IMR-90 (cell line): ENCODE measurements around the gene PTTG1IP2. TPM values are rescaled to one million over a fixed set of nuclear protein-coding genes. Genes with fewer than 3 reads are reported as not detected.

Source experiments
- ATAC-seq: fragments of 200-7000 bp; cut with Tn5 transposase; 2 replicates; pipeline ENCODE4 v1.9.1; 2020; ENCODE audit warnings: low read depth, mild to moderate bottlenecking, moderate library complexity
- BruUV-seq: library from RNA; stranded (reverse); fragments of 400-500 nt; replicated peaks from 2 replicates; lab custom pipeline; 2021; lab: Mats Ljungman, UMichigan
- CTCF ChIA-PET: fragments of 300-600 bp; formaldehyde crosslinking; extraction: SDS; loops from one replicate; lab custom pipeline; 2021; ENCODE audit warnings: antibody characterized with exemption; lab: Yijun Ruan, JAX
- POLR2A ChIA-PET: fragments of 300-600 bp; sonication (Branson Sonifier 250); formaldehyde crosslinking; loops from one replicate; lab custom pipeline; 2022; ENCODE audit warnings: antibody characterized with exemption; ENCODE audit not compliant: unreplicated experiment; lab: Charles Lee
- DNase-seq: peaks from one replicate; pipeline ENCODE4 v3.0.0; 2013
- H2AFZ ChIP-seq: replicated peaks from 2 replicates; pipeline ENCODE3; 2013; ENCODE audit warnings: low read length, mild to moderate bottlenecking; ENCODE audit not compliant: poor library complexity
- H2AK5ac ChIP-seq: 2 replicates; pipeline ENCODE4 v1.6.1; 2013; ENCODE audit warnings: low read depth, low read length, inconsistent platforms
- H2AK9ac ChIP-seq: replicated peaks from 2 replicates; pipeline ENCODE3; 2013; ENCODE audit warnings: mild to moderate bottlenecking, low read depth, low read length, moderate library complexity; ENCODE audit not compliant: poor library complexity
- H2BK120ac ChIP-seq: 2 replicates; pipeline ENCODE4 v1.6.1; 2013; ENCODE audit warnings: low read depth, low read length, inconsistent platforms
- H2BK15ac ChIP-seq: 3 replicates; pipeline ENCODE4 v1.6.1; 2013; ENCODE audit warnings: low read depth, low read length, inconsistent platforms
- H2BK20ac ChIP-seq: 2 replicates; pipeline ENCODE4 v1.6.1; 2013; ENCODE audit warnings: low read depth, mild to moderate bottlenecking, inconsistent platforms, low read length, moderate library complexity
- H2BK5ac ChIP-seq: 2 replicates; pipeline ENCODE4 v1.6.1; 2013; ENCODE audit warnings: mild to moderate bottlenecking, low read depth, low read length, inconsistent platforms; ENCODE audit not compliant: poor library complexity, severe bottlenecking
- H3K14ac ChIP-seq: replicated peaks from 2 replicates; pipeline ENCODE4 v1.6.1; 2013; ENCODE audit warnings: low read depth, low read length, inconsistent platforms
- H3K18ac ChIP-seq: 2 replicates; pipeline ENCODE4 v1.6.1; 2013; ENCODE audit warnings: low read depth, low read length, control low read depth
- H3K23ac ChIP-seq: 2 replicates; pipeline ENCODE4 v1.6.1; 2013; ENCODE audit warnings: low read depth, low read length, inconsistent platforms
- H3K27ac ChIP-seq: 2 replicates; pipeline ENCODE4 v1.5.1; 2013; ENCODE audit warnings: mild to moderate bottlenecking, control low read depth, low read length; ENCODE audit not compliant: insufficient read depth
- H3K27me3 ChIP-seq: 2 replicates; pipeline ENCODE4 v1.6.1; 2013; ENCODE audit warnings: low read length; ENCODE audit not compliant: control insufficient read depth, insufficient read depth
- H3K36me3 ChIP-seq: 2 replicates; pipeline ENCODE4 v1.6.1; 2013; ENCODE audit warnings: low read length, mixed read lengths; ENCODE audit not compliant: control insufficient read depth, insufficient read depth
- H3K4ac ChIP-seq: 2 replicates; pipeline ENCODE4 v1.6.1; 2013; ENCODE audit warnings: low read depth, low read length, inconsistent platforms
- H3K4me1 ChIP-seq: 2 replicates; pipeline ENCODE4 v1.6.1; 2013; ENCODE audit warnings: low read length, mixed read lengths; ENCODE audit not compliant: control insufficient read depth, insufficient read depth
- H3K4me2 ChIP-seq: 2 replicates; pipeline ENCODE4 v1.6.1; 2013; ENCODE audit warnings: low read depth, mild to moderate bottlenecking, control low read depth, low read length, moderate library complexity
- H3K4me3 ChIP-seq: 2 replicates; pipeline ENCODE4 v1.5.1; 2013; ENCODE audit warnings: low read depth, mild to moderate bottlenecking, control low read depth, low read length, moderate library complexity; ENCODE audit not compliant: insufficient read depth
- H3K56ac ChIP-seq: 2 replicates; pipeline ENCODE4 v1.6.1; 2013; ENCODE audit warnings: low read length, inconsistent platforms; ENCODE audit not compliant: insufficient read depth; ENCODE audit errors: extremely low read depth
- H3K79me1 ChIP-seq, 2 experiments: 2 replicates each; pipeline ENCODE4 v1.6.1; 2013; ENCODE audit warnings: low read length in 2 of 2, inconsistent platforms in 1 of 2, low read depth in 1 of 2
- H3K9ac ChIP-seq: 2 replicates; pipeline ENCODE4 v1.6.1; 2013; ENCODE audit warnings: low read depth, low read length, control low read depth
- H3K9me1 ChIP-seq: 2 replicates; pipeline ENCODE4 v1.6.1; 2013; ENCODE audit warnings: low read length, inconsistent platforms; ENCODE audit not compliant: insufficient read depth
- H3K9me3 ChIP-seq: 2 replicates; pipeline ENCODE4 v1.6.1; 2013; ENCODE audit warnings: low read length; ENCODE audit not compliant: control insufficient read depth, insufficient read depth
- H4K20me1 ChIP-seq: 2 replicates; pipeline ENCODE4 v1.6.1; 2013; ENCODE audit warnings: low read length, inconsistent platforms; ENCODE audit not compliant: insufficient read depth
- H4K5ac ChIP-seq: 2 replicates; pipeline ENCODE4 v1.6.1; 2013; ENCODE audit warnings: mild to moderate bottlenecking, low read depth, low read length, control low read depth
- H4K8ac ChIP-seq, 2 experiments: 2 replicates each; pipeline ENCODE4 v1.6.1; 2013; ENCODE audit warnings: low read depth in 2 of 2, low read length in 2 of 2, control low read depth in 1 of 2, inconsistent platforms in 1 of 2
- H4K91ac ChIP-seq: 2 replicates; pipeline ENCODE4 v1.6.1; 2013; ENCODE audit warnings: low read depth, low read length, inconsistent platforms; ENCODE audit not compliant: insufficient read depth
- CEBPB ChIP-seq: IDR thresholded peaks from 2 replicates; pipeline ENCODE4 v1.6.1; 2012; ENCODE audit warnings: low read depth, low read length, improper control_type of control experiment
- ELK1 ChIP-seq: fragments of 150-350 bp; IDR thresholded peaks from 2 replicates; pipeline ENCODE4 v1.6.1; 2016; ENCODE audit warnings: low read depth, mild to moderate bottlenecking, low read length, moderate library complexity, borderline replicate concordance
- RAD21 ChIP-seq: IDR thresholded peaks from 2 replicates; pipeline ENCODE4 v1.6.1; 2012; ENCODE audit warnings: low read length, improper control_type of control experiment
- WGBS, 2 experiments: methylation state at CpG; one replicate each; pipeline versions ENCODE4 v1.1.5 to v1.1.7; 2013; ENCODE audit warnings: missing lambda C conversion rate in 2 of 2; ENCODE audit not compliant: insufficient read length in 1 of 2; ENCODE audit errors: extremely low coverage in 2 of 2; 5-methylcytosine and 5-hydroxymethylcytosine counted together
- dilution Hi-C: fragments of 300-500 bp; cut with HindIII; formaldehyde crosslinking; loops from one replicate; pipeline ENCODE4 v1.14.3; 2018; ENCODE audit warnings: low sequenced_read_pairs; ENCODE audit not compliant: unreplicated experiment
- in situ Hi-C: fragments of 300-500 bp; cut with MboI; formaldehyde crosslinking; loops from 3 replicates; pipeline ENCODE4 v1.14.3; 2019; ENCODE audit warnings: low sequenced_read_pairs, inconsistent platforms, mixed read lengths
- intact Hi-C: fragments of 100-400 bp; cut with micrococcal nuclease; formaldehyde crosslinking; loops from 2 replicates; pipeline ENCODE4 v1.10.0; 2022
- polyA plus RNA-seq, 3 experiments: library from polyadenylated mRNA; depleted of rRNA; stranded (reverse); fragments of >200 nt; gene quantifications; 2 replicates each; pipeline ENCODE4 v1.2.3, GENCODE V29; 2012; ENCODE audit warnings: low replicate concordance in 1 of 3
- total RNA-seq: library from RNA; depleted of rRNA; stranded (reverse); fragments of >200 nt; gene quantifications from 2 replicates; pipeline ENCODE4 v1.2.3, GENCODE V29; 2012; rRNA removed

PTTG1IP2 gene
- total and polyA plus RNA-seq, 2 of the 4 experiments (the other 2 are of a cell fraction): not detected

DNA sequence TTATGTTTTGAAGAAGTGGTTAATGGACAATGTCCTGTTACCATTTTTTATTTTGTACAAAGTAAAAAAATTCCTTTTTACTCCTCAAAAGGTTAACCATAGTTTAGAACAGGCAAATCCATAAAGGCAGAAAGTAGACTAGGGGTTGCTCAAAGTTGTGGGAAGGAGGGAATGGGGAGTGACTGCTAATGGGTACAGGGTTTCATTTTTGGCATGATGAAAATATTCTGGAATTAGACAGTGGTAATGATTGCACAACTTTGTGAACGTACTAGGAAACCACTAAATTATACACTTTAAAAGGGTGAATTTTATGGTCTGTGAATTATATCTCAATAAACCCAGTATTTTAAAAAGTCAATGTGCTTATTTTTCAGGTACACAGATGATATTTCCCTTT, 91.3 kb downstream of the PTTG1IP2 start:
- ChIA-PET POLR2A (no interaction called here), CTCF (interaction anchor here (1.0 kb wide), 1 partner anchor 10 kb away, joined by 3 read pairs; no protein-coding TSS in a partner anchor)
- no peaks in the 10 kb centered on the region for H3K9me3 ChIP-seq
- no peak overlapping the region for H2AK5ac ChIP-seq
- no peaks in the 10 kb centered on the region for H3K36me3 ChIP-seq
- intact Hi-C loops: no loop called here
- H3K4me3 ChIP-seq: no peak overlapping the region
- no peak overlapping the region for H3K23ac ChIP-seq
- no peak overlapping the region for H3K4ac ChIP-seq
- H4K91ac ChIP-seq: no peak overlapping the region
- no peak overlapping the region for H2BK120ac ChIP-seq
- no peaks in the 10 kb centered on the region for H4K20me1 ChIP-seq
- no peak overlapping the region for H3K4me2 ChIP-seq
- no peak overlapping the region for H3K9ac ChIP-seq
- WGBS, 2 experiments: no CpG with 5 or more reads among the region's 1 CpG
- no peak for ATAC-seq
- BruUV-seq: no TSS peak
- H3K27me3 ChIP-seq: peaks cover 9% of the 10 kb centered on the region
- no peaks in the 10 kb centered on the region for H3K9me1 ChIP-seq
- in situ Hi-C loops: loop anchor here (25.0 kb wide), 1 partner anchor 452 kb away; no protein-coding TSS in a partner anchor
- H3K18ac ChIP-seq: no peak overlapping the region
- no peak for DNase-seq
- H2BK15ac ChIP-seq: no peak overlapping the region
- no peak for TF ChIP-seq ELK1
- peak; percentile 87 for TF ChIP-seq CEBPB
- TF ChIP-seq RAD21: no peak
- no peak overlapping the region for H2BK20ac ChIP-seq
- H3K79me1 ChIP-seq: no peaks in the 10 kb centered on the region
- H4K5ac ChIP-seq: no peak overlapping the region
- no peak overlapping the region for H2BK5ac ChIP-seq
- no peak overlapping the region for H2AFZ ChIP-seq
- H3K27ac ChIP-seq: no peak overlapping the region
- H3K56ac ChIP-seq: no peak overlapping the region
- H3K4me1 ChIP-seq: no peaks in the 10 kb centered on the region
- no peak overlapping the region for H3K14ac ChIP-seq
- dilution Hi-C loops: no loop called here
- H4K8ac ChIP-seq: no peak overlapping the region
- no peak overlapping the region for H2AK9ac ChIP-seq

Other genes with a start within 250 kb of the PTTG1IP2 start
- 0.72 and 1.7 TPM in 2 replicates for gene CFAP69, start 224.5 kb upstream of the PTTG1IP2 start, total RNA-seq
- gene CFAP69, start 224.5 kb upstream of the PTTG1IP2 start, polyA plus RNA-seq (2012; rRNA removed): 0.50 and 0.86 TPM in 2 replicates
- not detected in 2 replicates for gene FAM237B, start 148.3 kb upstream of the PTTG1IP2 start, total RNA-seq
- gene FAM237B, start 148.3 kb upstream of the PTTG1IP2 start, polyA plus RNA-seq (2012; rRNA removed): not detected in 2 replicates
- 11.5 and 25.3 TPM in 2 replicates for gene GTPBP10, start 122.9 kb upstream of the PTTG1IP2 start, total RNA-seq
- gene GTPBP10, start 122.9 kb upstream of the PTTG1IP2 start, polyA plus RNA-seq (2012; rRNA removed): 9.8 and 12.8 TPM in 2 replicates
- 42.5 and 46.4 TPM in 2 replicates for gene CLDN12, start 66.2 kb upstream of the PTTG1IP2 start, total RNA-seq
- 33.4 and 34.5 TPM in 2 replicates for gene CLDN12, start 66.2 kb upstream of the PTTG1IP2 start, polyA plus RNA-seq (2012; rRNA removed)
- 28.1 and 29.6 TPM in 2 replicates for gene CDK14, start 126.7 kb downstream of the PTTG1IP2 start, total RNA-seq
- gene CDK14, start 126.7 kb downstream of the PTTG1IP2 start, polyA plus RNA-seq (2012; rRNA removed): 6.9 and 10.1 TPM in 2 replicates